HepG2 (cell line): ENCODE data around the gene CUL7. TPM values are rescaled to one million over a fixed set of nuclear protein-coding genes. Genes with fewer than 3 reads are reported as not detected.
A peak's percentile ranks its signal among the peaks of the same experiment; 100 is the strongest.

Source experiments
- AHDC1 ChIP-seq: sonication (generic); formaldehyde crosslinking; IDR thresholded peaks from 2 replicates; pipeline ENCODE4 v1.5.1; 2020; ENCODE audit warnings: mild to moderate bottlenecking, missing genetic modification reagents, borderline replicate concordance
- ELF1 ChIP-seq: sonication (generic); formaldehyde crosslinking; IDR thresholded peaks from 2 replicates; pipeline ENCODE4 v1.4.0; 2020; ENCODE audit warnings: missing genetic modification reagents
- ESRRA ChIP-seq: sonication (generic); formaldehyde crosslinking; IDR thresholded peaks from 2 replicates; pipeline ENCODE4 v1.5.1; 2020; ENCODE audit warnings: mild to moderate bottlenecking, low read depth, missing genetic modification reagents
- HMGXB4 ChIP-seq, 2 experiments: sonication (generic) in 1 of 2; formaldehyde crosslinking in 1 of 2; IDR thresholded peaks; 2 replicates each; pipeline versions ENCODE4 v1.4.0 to v1.6.1; 2018 to 2020; ENCODE audit warnings: missing genetic modification reagents in 2 of 2, borderline replicate concordance in 1 of 2, low read depth in 1 of 2, mild to moderate bottlenecking in 1 of 2, missing biosample characterization in 1 of 2
- HNF4A ChIP-seq: sonication (generic); formaldehyde crosslinking; IDR thresholded peaks from 2 replicates; pipeline ENCODE4 v1.4.0; 2020; ENCODE audit warnings: missing genetic modification reagents
- HNF4G ChIP-seq, 2 experiments: sonication (generic) in 1 of 2; formaldehyde crosslinking in 1 of 2; IDR thresholded peaks; 2 replicates each; pipeline versions ENCODE4 v1.4.0 to v1.6.1; 2011 to 2020; ENCODE audit warnings: borderline replicate concordance in 2 of 2, low read depth in 2 of 2, mild to moderate bottlenecking in 2 of 2, low read length in 1 of 2, missing genetic modification reagents in 1 of 2, moderate library complexity in 1 of 2
- MAX ChIP-seq: IDR thresholded peaks from 2 replicates; pipeline ENCODE4 v1.6.1; 2012; ENCODE audit warnings: inconsistent platforms
- MXI1 ChIP-seq: IDR thresholded peaks from 3 replicates; pipeline ENCODE4 v1.6.1; 2012; ENCODE audit warnings: low read depth, low read length, inconsistent platforms, borderline replicate concordance
- NFIC ChIP-seq: IDR thresholded peaks from 2 replicates; pipeline ENCODE4 v1.6.1; 2012; ENCODE audit warnings: mild to moderate bottlenecking, low read length, inconsistent platforms
- SIN3A ChIP-seq: IDR thresholded peaks from 2 replicates; pipeline ENCODE4 v1.6.1; 2011; ENCODE audit warnings: low read depth, mild to moderate bottlenecking, control low read depth, low read length, borderline replicate concordance
- ZBTB20 ChIP-seq: sonication (generic); formaldehyde crosslinking; IDR thresholded peaks from 2 replicates; pipeline ENCODE4 v1.8.1; 2023; ENCODE audit warnings: missing genetic modification reagents, low read depth, mild to moderate bottlenecking, borderline replicate concordance
- ZNF124 ChIP-seq: sonication (generic); formaldehyde crosslinking; IDR thresholded peaks from 2 replicates; pipeline ENCODE4 v1.4.0; 2020; ENCODE audit warnings: missing genetic modification reagents
- ZNF235 ChIP-seq: sonication (generic); formaldehyde crosslinking; IDR thresholded peaks from 2 replicates; pipeline ENCODE4 v1.8.1; 2023; ENCODE audit warnings: mild to moderate bottlenecking, missing genetic modification reagents, borderline replicate concordance
- ZNF589 ChIP-seq: sonication (generic); formaldehyde crosslinking; conservative IDR thresholded peaks from 2 replicates; pipeline ENCODE4 v1.8.0; 2022; ENCODE audit warnings: mild to moderate bottlenecking, moderate library complexity, missing genetic modification reagents
- ZNF619 ChIP-seq: sonication (generic); formaldehyde crosslinking; IDR thresholded peaks from 2 replicates; pipeline ENCODE4 v1.4.0; 2020; ENCODE audit warnings: mild to moderate bottlenecking, missing genetic modification reagents
- ZNF724P ChIP-seq: sonication (generic); formaldehyde crosslinking; IDR thresholded peaks from 2 replicates; pipeline ENCODE4 v1.8.0; 2022; ENCODE audit warnings: missing genetic modification reagents, borderline replicate concordance
- ZSCAN25 ChIP-seq: sonication (generic); formaldehyde crosslinking; IDR thresholded peaks from 2 replicates; pipeline ENCODE4 v1.8.0; 2022; ENCODE audit warnings: mild to moderate bottlenecking, missing genetic modification reagents
- ZUFSP ChIP-seq: sonication (generic); formaldehyde crosslinking; IDR thresholded peaks from 2 replicates; pipeline ENCODE4 v1.9.0; 2021; ENCODE audit warnings: missing genetic modification reagents, mild to moderate bottlenecking, borderline replicate concordance
- polyA plus RNA-seq, 8 experiments: library from polyadenylated mRNA; depleted of rRNA in 3 of 8; stranded (reverse) in 7 of 8; unstranded in 1 of 8; fragments of >200 nt; fragmentation: Illumina TruSeq in 4 of 8; extraction: Trizol in 4 of 8; gene quantifications; 2 replicates each; pipeline versions ENCODE4 v1.2.1 to v1.2.3, GENCODE V29; 2011 to 2016; ENCODE audit warnings: low read depth in 4 of 8, missing spikeins in 1 of 8, mixed read lengths in 1 of 8; ENCODE audit not compliant: insufficient read depth in 1 of 8
- total RNA-seq, 5 experiments: library from RNA; depleted of rRNA; stranded (reverse); fragments of >200 nt; fragmentation: Illumina TruSeq; extraction: Trizol; gene quantifications; 2 replicates each; pipeline ENCODE4 v1.2.3, GENCODE V29; 2016; ENCODE audit warnings: low read depth in 1 of 5

CUL7 gene
- total and polyA plus RNA-seq, 2 of the 13 experiments (the other 11 are each of a cell fraction or from before 2014, with no cell fraction given) = 32.0 to 60.7 TPM

- TF ChIP-seq ZNF124 (CRISPR knock-in tag) = peak; percentile 13
- 0 out of 2 replicates have a peak, but pooled peaks have one; percentile 53 for TF ChIP-seq ZNF619 (CRISPR knock-in tag)
- 0 out of 2 replicates have a peak, but pooled peaks have one; percentile 53 for TF ChIP-seq ZNF235 (CRISPR knock-in tag)
- peak; percentile 96 for TF ChIP-seq HNF4A (CRISPR knock-in tag)
- peak; percentile 98 for TF ChIP-seq ZSCAN25 (CRISPR knock-in tag)
- peak; percentile 46; the same call in 1 of the 2 replicates for TF ChIP-seq SIN3A
- peak; percentile 90; the same call in 1 of the 2 replicates for TF ChIP-seq ZBTB20 (CRISPR knock-in tag)
- TF ChIP-seq ELF1 (CRISPR knock-in tag) = peak; percentile 62; the same call in 1 of the 2 replicates
- 0 out of 2 replicates have a peak, but pooled peaks have one; percentile 49 for TF ChIP-seq ZNF724P (CRISPR knock-in tag)
- peak; percentile 41; the same call in 1 of the 2 replicates for TF ChIP-seq NFIC
- 0 out of 2 replicates have a peak, but pooled peaks have one; percentile 44 for TF ChIP-seq AHDC1
- TF ChIP-seq HNF4G (IDR thresholded peaks at IDR 0.05; ENCODE audit: borderline replicate concordance, low read depth, low read length) = peak; percentile 95
- TF ChIP-seq HNF4G (CRISPR knock-in tag; IDR thresholded peaks at IDR 0.05; ENCODE audit: borderline replicate concordance, low read depth) = peak; percentile 96
- TF ChIP-seq ESRRA (CRISPR knock-in tag) = 0 out of 2 replicates have a peak, but pooled peaks have one; percentile 77
- 0 out of 2 replicates have a peak, but pooled peaks have one; percentile 7 for TF ChIP-seq MAX
- TF ChIP-seq HMGXB4 (CRISPR knock-in tag; IDR thresholded peaks at IDR 0.05; ENCODE audit: borderline replicate concordance in 1 of 2, low read depth in 1 of 2) = peak in 1 of 2 experiments; percentile 67; a peak in 3 of 4 replicates
- 0 out of 2 replicates have a peak, but pooled peaks have one; percentile 58 for TF ChIP-seq ZNF589
- TF ChIP-seq MXI1 = 0 out of 3 replicates have a peak, but pooled peaks have one; percentile 5
- no peak for TF ChIP-seq ZUFSP (CRISPR knock-in tag)
These were observed 6.5 kb upstream of the CUL7 start (continued) for GRCh38 chr6:43060034-43060754.
